Transverse colon (tissue), 4 donors: Measurements from ENCODE around the gene ACVR1.

ENCODE experiments used
- POLR2A ChIP-seq: fragments of 450-650 bp; IDR thresholded peaks from one replicate; pipeline ENCODE4 v1.6.1; 2016; ENCODE audit warnings: antibody characterized with exemption, mild to moderate bottlenecking, moderate library complexity
- POLR2AphosphoS5 ChIP-seq, 3 donors: sonication (generic); formaldehyde crosslinking; IDR thresholded peaks; one replicate each; pipeline ENCODE4 v1.6.1; 2016; ENCODE audit warnings: antibody characterized with exemption in 3 of 3
- TF ChIP-seq, protein P1 (sequence below), 5 experiments: fragments of 200-600 bp in 3 of 5; fragments of 450-650 bp in 2 of 5; sonication (generic) in 3 of 5; IDR thresholded peaks; 1 replicate in 2 of 5; 2 replicates in 3 of 5; pipeline ENCODE4 v1.5.1; 2016 to 2017; ENCODE audit warnings: antibody characterized with exemption in 5 of 5, inconsistent platforms in 3 of 5, mild to moderate bottlenecking in 2 of 5, moderate library complexity in 1 of 5

- no peak for TF ChIP-seq POLR2AphosphoS5 (IDR thresholded peaks at IDR 0.05)
- TF ChIP-seq POLR2A: no peak
- TF ChIP-seq, protein P1, sequence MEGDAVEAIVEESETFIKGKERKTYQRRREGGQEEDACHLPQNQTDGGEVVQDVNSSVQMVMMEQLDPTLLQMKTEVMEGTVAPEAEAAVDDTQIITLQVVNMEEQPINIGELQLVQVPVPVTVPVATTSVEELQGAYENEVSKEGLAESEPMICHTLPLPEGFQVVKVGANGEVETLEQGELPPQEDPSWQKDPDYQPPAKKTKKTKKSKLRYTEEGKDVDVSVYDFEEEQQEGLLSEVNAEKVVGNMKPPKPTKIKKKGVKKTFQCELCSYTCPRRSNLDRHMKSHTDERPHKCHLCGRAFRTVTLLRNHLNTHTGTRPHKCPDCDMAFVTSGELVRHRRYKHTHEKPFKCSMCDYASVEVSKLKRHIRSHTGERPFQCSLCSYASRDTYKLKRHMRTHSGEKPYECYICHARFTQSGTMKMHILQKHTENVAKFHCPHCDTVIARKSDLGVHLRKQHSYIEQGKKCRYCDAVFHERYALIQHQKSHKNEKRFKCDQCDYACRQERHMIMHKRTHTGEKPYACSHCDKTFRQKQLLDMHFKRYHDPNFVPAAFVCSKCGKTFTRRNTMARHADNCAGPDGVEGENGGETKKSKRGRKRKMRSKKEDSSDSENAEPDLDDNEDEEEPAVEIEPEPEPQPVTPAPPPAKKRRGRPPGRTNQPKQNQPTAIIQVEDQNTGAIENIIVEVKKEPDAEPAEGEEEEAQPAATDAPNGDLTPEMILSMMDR (IDR thresholded peaks at IDR 0.05): no peak
Observed at GRCh38 chr2:157897106-157897971, 21.2 kb upstream of the ACVR1 start.
